Pancreas (tissue), 10 donors: ENCODE results near the gene GEMIN2. TPM values are rescaled to one million over a fixed set of nuclear protein-coding genes. Genes with fewer than 3 reads are reported as not detected.
"Not testable (repeated sequence)": the region's sequence is repeated elsewhere in the genome, so short reads cannot be mapped to it uniquely, and the experiment has no call there.

ENCODE experiments used
- ATAC-seq, 4 donors: fragments of 200-7000 bp; cut with Tn5 transposase; one replicate each; pipeline versions ENCODE4 v1.8.0 to v1.9.1; 2020; ENCODE audit warnings: mild to moderate bottlenecking in 4 of 4, moderate library complexity in 4 of 4
- DNase-seq, 6 donors: peaks; one replicate each; pipeline ENCODE4 v3.0.0-alpha.2; 2020
- FAIRE-seq: peaks from 2 replicates; lab custom pipeline; 2012; peaks lifted over from hg19 to GRCh38; lab: Jason Lieb, UNC
- H3K27ac ChIP-seq, 4 donors: fragments of 200-600 bp; sonication (generic); 1 replicate in 3 of 4; 2 replicates in 1 of 4; pipeline versions ENCODE4 v1.5.0 to v1.8.0; 2020
- H3K27me3 ChIP-seq, 4 donors: fragments of 200-600 bp; one replicate each; pipeline ENCODE4 v1.8.0; 2021
- H3K36me3 ChIP-seq, 3 donors: fragments of 200-600 bp; sonication (generic) in 1 of 3; one replicate each; pipeline versions ENCODE4 v1.5.0 to v1.8.0; 2020 to 2021
- H3K4me1 ChIP-seq, 3 donors: fragments of 200-600 bp; one replicate each; pipeline ENCODE4 v1.8.0; 2021
- H3K4me3 ChIP-seq, 4 donors: fragments of 200-600 bp; sonication (generic) in 2 of 4; one replicate each; pipeline versions ENCODE4 v1.5.0 to v1.8.0; 2020 to 2021
- H3K9me3 ChIP-seq, 4 donors: fragments of 200-600 bp; one replicate each; pipeline ENCODE4 v1.8.0; 2021
- CTCF ChIP-seq, 4 donors: fragments of 200-600 bp; sonication (generic) in 3 of 4; IDR thresholded peaks; one replicate each; pipeline versions ENCODE4 v1.5.0 to v1.8.0; 2021; ENCODE audit warnings: antibody characterized with exemption in 4 of 4
- WGBS, 2 donors: extraction: QIAGEN DNeasy Blood & Tissue Kit; methylation state at CpG; one replicate each; pipeline ENCODE4 v1.1.7; 2013; 5-methylcytosine and 5-hydroxymethylcytosine counted together
- intact Hi-C, 3 donors: fragments of 100-400 bp; cut with DNase I; formaldehyde crosslinking; loops; one replicate each; pipeline versions ENCODE4 v1.11.1 to v1.14.2; 2022
- polyA plus RNA-seq, 2 donors: library from polyadenylated mRNA; stranded (reverse); fragments of 200-250 nt; gene quantifications; one replicate each; pipeline ENCODE4 v1.2.3, GENCODE V29; 2013
- total RNA-seq, 6 donors: library from RNA; stranded (reverse); fragmentation: NEBNext Ultra II Directional in 4 of 6; extraction: Animal tissue kit (Norgen Biotek cat#: 25700) in 4 of 6; gene quantifications; one replicate each; pipeline versions ENCODE4 v1.2.1 to v1.2.4, GENCODE V29; 2021 to 2023
- donor health status: healthy with polysubstance abuse.
- donor health status: DM: no; HTN: no; CAD: no; lungs with moderate emphysema.
- donor health status: DM: no; HTN: no; CAD: no.
- donor health status: control.
- donor health status: control.
- donor health status: Bipolar disorder and iron deficiency.
- donor health status: DM: yes; HTN: yes; CAD: no.
- donor health status: DM: no; HTN: no; CAD: no.
- donor health status: DM: no; HTN: no; CAD: no.
- donor health status: DM: yes; HTN: yes; CAD: no.

Gene GEMIN2
- total and polyA plus RNA-seq, 8 donors: 3.1 to 8.8 (median 4.7) TPM

GRCh38 chr14:39094515-39094914 is 19.6 kb upstream of the GEMIN2 start:
- H3K27me3 ChIP-seq: no peaks in the 10 kb centered on the region
- TF ChIP-seq CTCF (IDR thresholded peaks at IDR 0.05): no peak
- intact Hi-C loops: no loop called here
- FAIRE-seq (no peak), ATAC-seq (no peak), DNase-seq (no peak)
- no peaks in the 10 kb centered on the region for H3K4me1 ChIP-seq
- WGBS, 2 donors: 94 to 95% methylated on average over 3 of the region's 3 CpGs
- no peaks in the 10 kb centered on the region for H3K9me3 ChIP-seq
- peaks cover 0 to 36% (median 10%) of the 10 kb centered on the region in 3 donors for H3K36me3 ChIP-seq
- H3K4me3 ChIP-seq: no peak overlapping the region
- H3K27ac ChIP-seq: no peak overlapping the region

- Histone ChIP-seq H3K27me3 (no peaks in the 10 kb centered on the region), H3K36me3 (peaks cover 0 to 12% (median 0%) of the 10 kb centered on the region in 3 donors), H3K4me3 (no peak overlapping the region), H3K27ac (no peak overlapping the region), H3K4me1 (peaks cover 0 to 11% (median 0%) of the 10 kb centered on the region in 3 donors), H3K9me3 (no peaks in the 10 kb centered on the region)
- TF ChIP-seq CTCF (IDR thresholded peaks at IDR 0.05): no peak
- intact Hi-C loops: no loop called here
- DNase-seq: no peak
- ATAC-seq: peak in 1 of 4 donors; percentile 12
- FAIRE-seq: no peak
- WGBS, 2 donors: 55 to 66% methylated on average over 3 of the region's 3 CpGs
Measured at GRCh38 chr14:39097159-39097558, 17.0 kb upstream of the GEMIN2 start.

GRCh38 chr14:39099215-39099614 is 14.9 kb upstream of the GEMIN2 start:
- H3K4me3 ChIP-seq, H3K36me3 ChIP-seq, FAIRE-seq, intact Hi-C loops, DNase-seq, H3K9me3 ChIP-seq, ATAC-seq, H3K27me3 ChIP-seq, H3K27ac ChIP-seq: not testable (repeated sequence)
- H3K4me1 ChIP-seq: peaks cover 4 to 15% (median 4%) of the 10 kb centered on the region in 3 donors
- WGBS, 2 donors: 94 to 96% methylated on average over 10 of the region's 10 CpGs

- Histone ChIP-seq H3K4me1 (peaks cover 5 to 19% (median 9%) of the 10 kb centered on the region in 3 donors), H3K27me3 (no peaks in the 10 kb centered on the region), H3K36me3 (no peaks in the 10 kb centered on the region), H3K4me3 (no peak overlapping the region), H3K27ac (no peak overlapping the region), H3K9me3 (no peaks in the 10 kb centered on the region)
- no peak for ATAC-seq
- intact Hi-C loops: no loop called here
- DNase-seq: no peak
- no peak for TF ChIP-seq CTCF (IDR thresholded peaks at IDR 0.05)
- no peak for FAIRE-seq
Measured at GRCh38 chr14:39099748-39100147, 14.4 kb upstream of the GEMIN2 start.

GRCh38 chr14:39102265-39102968 is 11.7 kb upstream of the GEMIN2 start:
- H3K36me3 ChIP-seq: no peaks in the 10 kb centered on the region
- ATAC-seq (peak; percentile 60 to 79 (median 75)), DNase-seq (peak in 3 of 6 donors; percentile 21 to 38 (median 36)), FAIRE-seq (no peak)
- no peaks in the 10 kb centered on the region for H3K27me3 ChIP-seq
- no peak for TF ChIP-seq CTCF (IDR thresholded peaks at IDR 0.05)
- intact Hi-C loops: no loop called here
- no peaks in the 10 kb centered on the region for H3K9me3 ChIP-seq
- 0 to 1% methylated on average over 23 of the region's 23 CpGs for WGBS, 2 donors
- H3K27ac ChIP-seq: peak overlapping the region; percentile 89 to 98 (median 96)
- H3K4me3 ChIP-seq: peak overlapping the region; percentile 75 to 96 (median 84)
- H3K4me1 ChIP-seq: peaks cover 5 to 19% (median 9%) of the 10 kb centered on the region in 3 donors
